Endodermal cell (in vitro differentiated cells): ENCODE data around the gene LBX2. TPM values are rescaled to one million over a fixed set of nuclear protein-coding genes. Genes with fewer than 3 reads are reported as not detected.
A peak's percentile ranks its signal among the peaks of the same experiment; 100 is the strongest.

ENCODE experiments used
- DNase-seq: peaks from one replicate; pipeline ENCODE4 v3.0.0-alpha.2; 2017
- H3K27ac ChIP-seq: 2 replicates; pipeline ENCODE4 v1.5.1; 2013; ENCODE audit warnings: mild to moderate bottlenecking, low read depth, low read length, moderate library complexity
- H3K27me3 ChIP-seq: 2 replicates; pipeline ENCODE4 v1.6.1; 2013; ENCODE audit warnings: mild to moderate bottlenecking, low read length, moderate library complexity; ENCODE audit not compliant: insufficient read depth, control insufficient read depth, poor library complexity, severe bottlenecking
- H3K36me3 ChIP-seq: 2 replicates; pipeline ENCODE4 v1.7.0; 2013; ENCODE audit warnings: mild to moderate bottlenecking, low read length, moderate library complexity; ENCODE audit not compliant: control insufficient read depth, insufficient read depth
- H3K4me1 ChIP-seq: one replicate; pipeline ENCODE4 v1.7.0; 2013; ENCODE audit warnings: low read length; ENCODE audit not compliant: control insufficient read depth, insufficient read depth
- H3K4me3 ChIP-seq: 2 replicates; pipeline ENCODE4 v1.5.1; 2013; ENCODE audit warnings: mild to moderate bottlenecking, low read length, moderate library complexity
- H3K9ac ChIP-seq: 2 replicates; pipeline ENCODE4 v1.6.1; 2013; ENCODE audit warnings: mild to moderate bottlenecking, low read length, moderate library complexity; ENCODE audit not compliant: poor library complexity, severe bottlenecking; ENCODE audit errors: extremely low read depth
- H3K9me3 ChIP-seq: 2 replicates; pipeline ENCODE4 v1.6.1; 2013; ENCODE audit warnings: mild to moderate bottlenecking, low read length, moderate library complexity; ENCODE audit not compliant: control insufficient read depth
- H3K27ac Mint-ChIP-seq: 2 replicates; pipeline ENCODE4 v1.8.0; 2020; ENCODE audit warnings: mixed read lengths
- H3K27me3 Mint-ChIP-seq: 2 replicates; pipeline ENCODE4 v1.8.0; 2021; ENCODE audit warnings: mild to moderate bottlenecking, mixed read lengths; ENCODE audit not compliant: insufficient read depth
- H3K36me3 Mint-ChIP-seq: 2 replicates; pipeline ENCODE4 v1.8.0; 2020; ENCODE audit warnings: low read depth, mixed read lengths
- H3K4me1 Mint-ChIP-seq: 2 replicates; pipeline ENCODE4 v1.8.0; 2020; ENCODE audit warnings: mixed read lengths
- H3K4me3 Mint-ChIP-seq: 2 replicates; pipeline ENCODE4 v1.8.0; 2020; ENCODE audit warnings: mild to moderate bottlenecking, moderate library complexity, mixed read lengths
- H3K9me3 Mint-ChIP-seq: 2 replicates; pipeline ENCODE4 v1.8.0; 2020; ENCODE audit warnings: mild to moderate bottlenecking, mixed read lengths
- CTCF ChIP-seq: fragments of 200-600 bp; sonication (generic); conservative IDR thresholded peaks from 2 replicates; pipeline ENCODE4 v1.5.0; 2021; ENCODE audit warnings: antibody characterized with exemption, mild to moderate bottlenecking
- WGBS, 2 experiments: methylation state at CpG; one replicate each; pipeline versions ENCODE4 v1.1.5 to v1.1.7; 2013; ENCODE audit warnings: missing lambda C conversion rate in 2 of 2, mixed read lengths in 1 of 2; ENCODE audit not compliant: insufficient coverage in 1 of 2, insufficient read length in 1 of 2; 5-methylcytosine and 5-hydroxymethylcytosine counted together
- total RNA-seq, 2 donors: library from RNA; stranded (reverse); fragmentation: NEBNext Ultra II Directional in 1 of 2; extraction: Animal tissue kit (Norgen Biotek cat#: 25700) in 1 of 2; gene quantifications; 2 replicates in 1 of 2; 3 replicates in 1 of 2; pipeline ENCODE4 v1.2.1, GENCODE V29; 2021

The LBX2 gene
- total RNA-seq, 2 donors from 2014 or later, result 1.3 to 1.6 TPM

- TF ChIP-seq CTCF, result no peak
- no peaks in the 10 kb centered on the region for H3K9me3 Mint-ChIP-seq
- no peaks in the 10 kb centered on the region for H3K9me3 ChIP-seq
- no peak overlapping the region for H3K27ac Mint-ChIP-seq
- H3K4me1 Mint-ChIP-seq, result peaks cover 32% of the 10 kb centered on the region
- WGBS, 2 experiments, result 37 to 43% methylated on average over 12 to 15 of the region's 15 CpGs
- H3K27me3 ChIP-seq, result peaks cover 96% of the 10 kb centered on the region
- peak; percentile 50 for DNase-seq
- H3K4me3 Mint-ChIP-seq, result peak overlapping the region; percentile 51
- no peaks in the 10 kb centered on the region for H3K4me1 ChIP-seq
- H3K27me3 Mint-ChIP-seq, result peaks cover 100% of the 10 kb centered on the region
- peak overlapping the region; percentile 75 for H3K4me3 ChIP-seq
- no peak overlapping the region for H3K9ac ChIP-seq
- H3K36me3 Mint-ChIP-seq, result peaks cover 9% of the 10 kb centered on the region
- peaks cover under 1% of the 10 kb centered on the region for H3K36me3 ChIP-seq
- no peak overlapping the region for H3K27ac ChIP-seq
Observed at GRCh38 chr2:74499940-74500577, 656 bp upstream of the LBX2 start.

- Histone ChIP-seq H3K36me3 (peaks cover 7% of the 10 kb centered on the region), H3K4me3 (peak overlapping the region; percentile 75), H3K9ac (peak overlapping the region; percentile 12), H3K4me1 (no peaks in the 10 kb centered on the region), H3K9me3 (no peaks in the 10 kb centered on the region), H3K27ac (no peak overlapping the region), H3K27me3 (peaks cover 82% of the 10 kb centered on the region)
- DNase-seq, result no peak
- peaks cover 8% of the 10 kb centered on the region for H3K36me3 Mint-ChIP-seq
- 2 to 3% methylated on average over 33 to 41 of the region's 41 CpGs for whole genome bisulfite sequencing, 2 experiments
- no peak overlapping the region for H3K27ac Mint-ChIP-seq
- peaks cover 88% of the 10 kb centered on the region for H3K27me3 Mint-ChIP-seq
- peaks cover 26% of the 10 kb centered on the region for H3K4me1 Mint-ChIP-seq
- no peaks in the 10 kb centered on the region for H3K9me3 Mint-ChIP-seq
- peak overlapping the region; percentile 51 for H3K4me3 Mint-ChIP-seq
- no peak for TF ChIP-seq CTCF
Observed at GRCh38 chr2:74498500-74499266, 720 bp downstream of the LBX2 start.

- Histone ChIP-seq H3K9ac (no peak overlapping the region), H3K27me3 (peaks cover 75% of the 10 kb centered on the region), H3K36me3 (peaks cover 14% of the 10 kb centered on the region), H3K4me1 (no peaks in the 10 kb centered on the region), H3K4me3 (peak overlapping the region; percentile 75), H3K9me3 (no peaks in the 10 kb centered on the region), H3K27ac (no peak overlapping the region)
- Mint-ChIP-seq H3K27me3 (peaks cover 80% of the 10 kb centered on the region), H3K27ac (no peak overlapping the region), H3K4me1 (peaks cover 24% of the 10 kb centered on the region), H3K36me3 (peaks cover 14% of the 10 kb centered on the region), H3K4me3 (peak overlapping the region; percentile 51), H3K9me3 (no peaks in the 10 kb centered on the region)
- no peak for TF ChIP-seq CTCF
- peak; percentile 85 for DNase-seq
- WGBS, 2 experiments, result 8 to 10% methylated on average over 21 to 61 of the region's 61 CpGs
Observed at GRCh38 chr2:74497777-74498499, 1.5 kb downstream of the LBX2 start.
